Measurements from ENCODE around the gene SF3B6.

Gene SF3B6

GRCh38 chr2:24088821-24089359 is 12.8 kb upstream of the SF3B6 start:
- DNase-seq: no peak

GRCh38 chr2:24087032-24087431 is 10.9 kb upstream of the SF3B6 start:
- DNase-seq: no peak

GRCh38 chr2:24086241-24086640 is 10.1 kb upstream of the SF3B6 start:
- no peak for DNase-seq

- no peak for DNase-seq
These were observed 9.0 kb upstream of the SF3B6 start for GRCh38 chr2:24085200-24085489.

- DNase-seq: no peak
These were observed 8.5 kb upstream of the SF3B6 start, which contains the start of gene TP53I3 for GRCh38 chr2:24084386-24085199. Gene TP53I3 (minus strand): TSS chr2:24084834. CDS start chr2:24084326, 508 bp downstream.

- DNase-seq: no peak
These were observed 7.7 kb upstream of the SF3B6 start for GRCh38 chr2:24083567-24084385.

GRCh38 chr2:24082787-24083566 is 6.9 kb upstream of the SF3B6 start:
- DNase-seq: no peak

GRCh38 chr2:24080701-24081100 is 4.6 kb upstream of the SF3B6 start:
- DNase-seq: no peak

GRCh38 chr2:24077879-24078278 is 1.8 kb upstream of the SF3B6 start:
- DNase-seq: no peak

- DNase-seq: no peak
These were observed 1.4 kb upstream of the SF3B6 start for GRCh38 chr2:24077535-24077877.

- DNase-seq: peak; percentile 55
These were observed 866 bp upstream of the SF3B6 start for GRCh38 chr2:24076849-24077534.

GRCh38 chr2:24075259-24075658 is 867 bp downstream of the SF3B6 start:
- no peak for DNase-seq

- no peak for DNase-seq
These were observed 2.3 kb downstream of the SF3B6 start for GRCh38 chr2:24073816-24074215.

GRCh38 chr2:24072259-24072658 is 3.9 kb downstream of the SF3B6 start:
- DNase-seq: no peak

- no peak for DNase-seq
These were observed 10.8 kb downstream of the SF3B6 start for GRCh38 chr2:24065341-24065740.

GRCh38 chr2:24058564-24059271 is 17.4 kb downstream of the SF3B6 start:
- no peak for DNase-seq

GRCh38 chr2:24055750-24056149 is 20.4 kb downstream of the SF3B6 start:
- DNase-seq: no peak

GRCh38 chr2:24054366-24055010 is 21.6 kb downstream of the SF3B6 start:
- DNase-seq: no peak

GRCh38 chr2:24052951-24053350 is 23.2 kb downstream of the SF3B6 start:
- no peak for DNase-seq

- no peak for DNase-seq
These were observed 24.3 kb downstream of the SF3B6 start for GRCh38 chr2:24051833-24052232.

All from GF-D8 (cell line).